K562 (cell line): ENCODE data around the gene PTP4A2. TPM values are rescaled to one million over a fixed set of nuclear protein-coding genes. Genes with fewer than 3 reads are reported as not detected.

Experiments
- CC2D1A ChIP-seq: fragments of 450-650 bp; IDR thresholded peaks from 2 replicates; pipeline ENCODE4 v1.6.1; 2017; ENCODE audit warnings: mild to moderate bottlenecking
- CTCF ChIP-seq, 3 experiments: IDR thresholded peaks in 2 of 3; conservative IDR thresholded peaks in 1 of 3; 2 replicates each; pipeline ENCODE4 v1.5.1; 2011 to 2012; ENCODE audit warnings: low read length in 3 of 3, mild to moderate bottlenecking in 3 of 3, control low read depth in 2 of 3, improper control_type of control experiment in 1 of 3, inconsistent platforms in 1 of 3, low read depth in 1 of 3, mixed read lengths in 1 of 3, moderate library complexity in 1 of 3; ENCODE audit not compliant: insufficient read depth in 2 of 3
- E2F6 ChIP-seq, 2 experiments: IDR thresholded peaks; 2 replicates each; pipeline ENCODE4 v1.6.1; 2011; ENCODE audit warnings: borderline replicate concordance in 1 of 2, control low read depth in 1 of 2, low read depth in 1 of 2, low read length in 1 of 2, mild to moderate bottlenecking in 1 of 2, mixed read lengths in 1 of 2, moderate library complexity in 1 of 2; ENCODE audit not compliant: insufficient read depth in 1 of 2, insufficient read length in 1 of 2, poor library complexity in 1 of 2, severe bottlenecking in 1 of 2; ENCODE audit errors: extremely low read depth in 1 of 2
- FOXJ2 ChIP-seq: fragments of 200-800 bp; sonication (Bioruptor generic); IDR thresholded peaks from 2 replicates; pipeline ENCODE4 v1.6.1; 2016; ENCODE audit warnings: missing genetic modification characterization, missing compliant biosample characterization
- GMEB1 ChIP-seq: fragments of 250-450 bp; sonication (Bioruptor Pico); IDR thresholded peaks from 2 replicates; pipeline ENCODE4 v1.4.0; 2020; ENCODE audit warnings: mild to moderate bottlenecking
- HINFP ChIP-seq: fragments of 450-650 bp; conservative IDR thresholded peaks from 2 replicates; pipeline ENCODE4 v1.6.1; 2016; ENCODE audit warnings: missing genetic modification characterization, low read depth, mild to moderate bottlenecking, control low read depth, missing compliant biosample characterization
- KAT8 ChIP-seq: fragments of 450-650 bp; IDR thresholded peaks from 2 replicates; pipeline ENCODE4 v1.6.1; 2016; ENCODE audit warnings: low read depth, mild to moderate bottlenecking
- LEF1 ChIP-seq: fragments of 450-650 bp; IDR thresholded peaks from 2 replicates; pipeline ENCODE4 v1.6.1; 2016; ENCODE audit warnings: mild to moderate bottlenecking
- MEIS2 ChIP-seq: fragments of 450-650 bp; IDR thresholded peaks from 2 replicates; pipeline ENCODE4 v1.6.1; 2014; ENCODE audit warnings: mild to moderate bottlenecking; ENCODE audit not compliant: partially characterized antibody
- NR4A1 ChIP-seq, 2 experiments: fragments of 250-450 bp in 1 of 2; fragments of 450-650 bp in 1 of 2; sonication (Bioruptor Pico) in 1 of 2; IDR thresholded peaks; 2 replicates each; pipeline versions ENCODE4 v1.4.0 to v1.6.1; 2016 to 2020; ENCODE audit warnings: mild to moderate bottlenecking in 2 of 2, missing compliant biosample characterization in 1 of 2, missing genetic modification characterization in 1 of 2, moderate library complexity in 1 of 2
- RCOR1 ChIP-seq, 2 experiments: IDR thresholded peaks; 2 replicates each; pipeline ENCODE4 v1.6.1; 2012; ENCODE audit warnings: low read depth in 2 of 2, low read length in 2 of 2, borderline replicate concordance in 1 of 2, improper control_type of control experiment in 1 of 2
- SFPQ ChIP-seq: fragments of 200-400 bp; formaldehyde crosslinking; IDR thresholded peaks from 2 replicates; pipeline ENCODE4 v1.6.1; 2017; ENCODE audit warnings: mild to moderate bottlenecking, low read depth, low read length, moderate library complexity
- SMC3 ChIP-seq: conservative IDR thresholded peaks from 2 replicates; pipeline ENCODE4 v1.6.1; 2011; ENCODE audit warnings: low read depth, low read length, improper control_type of control experiment; ENCODE audit not compliant: insufficient read depth
- ZNF12 ChIP-seq: sonication (generic); formaldehyde crosslinking; IDR thresholded peaks from 2 replicates; pipeline ENCODE4 v1.4.0; 2020; ENCODE audit warnings: mild to moderate bottlenecking, missing genetic modification reagents
- ZNF184 ChIP-seq: sonication (generic); formaldehyde crosslinking; IDR thresholded peaks from 2 replicates; pipeline ENCODE4 v1.5.0; 2020; ENCODE audit warnings: missing genetic modification reagents
- ZNF384 ChIP-seq: IDR thresholded peaks from 2 replicates; pipeline ENCODE4 v1.6.1; 2012; ENCODE audit warnings: low read depth, low read length, improper control_type of control experiment
- ZNF445 ChIP-seq: fragments of 250-450 bp; sonication (Bioruptor Pico); IDR thresholded peaks from 2 replicates; pipeline ENCODE4 v1.4.0; 2020; ENCODE audit warnings: low read depth, mild to moderate bottlenecking, moderate library complexity
- ZNF561 ChIP-seq: fragments of 450-650 bp; formaldehyde crosslinking; conservative IDR thresholded peaks from 2 replicates; pipeline ENCODE4 v1.4.0; 2020; ENCODE audit warnings: mild to moderate bottlenecking, moderate library complexity
- polyA plus RNA-seq, 8 experiments: library from polyadenylated mRNA; depleted of rRNA in 4 of 8; stranded (reverse) in 5 of 8; unstranded in 3 of 8; fragments of >200 nt; fragmentation: Nextera tagmentation in 2 of 8; fragmentation: Illumina TruSeq in 1 of 8; extraction: Ambion mirVana in 2 of 8; extraction: Trizol in 1 of 8; gene quantifications; 2 replicates each; pipeline versions ENCODE4 v1.2.1 to v1.2.3, GENCODE V29; 2011 to 2014; ENCODE audit warnings: inconsistent platforms in 1 of 8, missing spikeins in 1 of 8
- total RNA-seq, 7 experiments: library from RNA; depleted of rRNA in 6 of 7; stranded (reverse); fragments of >200 nt in 6 of 7; fragmentation: Illumina TruSeq in 2 of 7; extraction: Trizol in 2 of 7; gene quantifications; 2 replicates each; pipeline versions ENCODE4 v1.2.1 to v1.2.3, GENCODE V29; 2011 to 2021; ENCODE audit warnings: low replicate concordance in 1 of 7

Gene PTP4A2
- total and polyA plus RNA-seq, 9 of the 15 experiments (the other 6 are each of a cell fraction or from before 2014, with no cell fraction given) = 197 to 870 (median 480) TPM

GRCh38 chr1:31977385-31978131 lies 39.4 kb upstream of the PTP4A2 start (continued):
- TF ChIP-seq SFPQ (no peak), SMC3 (peak; percentile 70), GMEB1 (CRISPR knock-in tag) (no peak), ZNF12 (CRISPR knock-in tag) (no peak), KAT8 (no peak), HINFP (tag) (no peak), E2F6 (IDR thresholded peaks at IDR 0.05; ENCODE audit: borderline replicate concordance in 1 of 2, extremely low read depth in 1 of 2, insufficient read depth in 1 of 2, insufficient read length in 1 of 2, low read depth in 1 of 2, low read length in 1 of 2, poor library complexity in 1 of 2, severe bottlenecking in 1 of 2) (no peak), CC2D1A (0 out of 2 replicates have a peak, but pooled peaks have one; percentile 22), NR4A1 (CRISPR knock-in tag; IDR thresholded peaks at IDR 0.05) (no peak), NR4A1 (tag; IDR thresholded peaks at IDR 0.05) (0 out of 2 replicates have a peak, but pooled peaks have one; percentile 27), ZNF445 (CRISPR knock-in tag) (no peak), FOXJ2 (tag) (no peak), ZNF561 (CRISPR knock-in tag) (no peak), CTCF (IDR thresholded peaks at IDR 0.05 in 2 of 3, conservative IDR thresholded peaks at IDR 0.05 in 1 of 3; ENCODE audit: insufficient read depth in 2 of 3, low read depth in 1 of 3, low read length in 3 of 3) (peak; percentile 84 to 97 (median 95)), LEF1 (no peak), RCOR1 (IDR thresholded peaks at IDR 0.05; ENCODE audit: borderline replicate concordance in 1 of 2, low read depth in 2 of 2, low read length in 2 of 2) (peak in 1 of 2 experiments; percentile 64; a peak in 1 of 4 replicates), ZNF184 (CRISPR knock-in tag) (no peak), MEIS2 (peak; percentile 54), ZNF384 (peak; percentile 13; the same call in 1 of the 2 replicates)
